Measurements from ENCODE around the gene CFTR.

- TF ChIP-seq EZH2 (optimal IDR thresholded peaks at IDR 0.05; ENCODE audit: low read depth, low read length) (no peak), CTCF (IDR thresholded peaks at IDR 0.05; ENCODE audit: low read length) (no peak), EZH2phosphoT487 (IDR thresholded peaks at IDR 0.05; ENCODE audit: low read length) (no peak)
Measured at GRCh38 chr7:117679120-117679519, 199.3 kb downstream of the CFTR start.
